Colonic mucosa (tissue), 4 donors: ENCODE data around the gene HID1. TPM values are rescaled to one million over a fixed set of nuclear protein-coding genes. Genes with fewer than 3 reads are reported as not detected.

ENCODE experiments used
- DNase-seq: peaks from one replicate; pipeline ENCODE4 v3.0.0-alpha.2; 2020
- H3K27ac ChIP-seq: fragments of 200-600 bp; one replicate; pipeline ENCODE4 v1.8.0; 2021
- H3K27me3 ChIP-seq: fragments of 200-600 bp; one replicate; pipeline ENCODE4 v1.8.0; 2021
- H3K36me3 ChIP-seq: fragments of 200-600 bp; one replicate; pipeline ENCODE4 v1.8.0; 2021
- H3K4me1 ChIP-seq: fragments of 200-600 bp; one replicate; pipeline ENCODE4 v1.8.0; 2021; ENCODE audit warnings: mild to moderate bottlenecking
- H3K4me3 ChIP-seq: fragments of 200-600 bp; one replicate; pipeline ENCODE4 v1.8.0; 2021
- H3K9ac ChIP-seq, 2 donors: one replicate each; pipeline ENCODE4 v1.7.0; 2013; ENCODE audit warnings: control low read depth in 2 of 2, low read depth in 2 of 2, low read length in 2 of 2
- H3K9me3 ChIP-seq: fragments of 200-600 bp; one replicate; pipeline ENCODE4 v1.8.0; 2021
- CTCF ChIP-seq: fragments of 200-600 bp; IDR thresholded peaks from one replicate; pipeline ENCODE4 v1.8.0; 2022; ENCODE audit warnings: antibody characterized with exemption, mild to moderate bottlenecking
- intact Hi-C: fragments of 100-400 bp; cut with DNase I; formaldehyde crosslinking; loops from one replicate; pipeline ENCODE4 v1.14.1; 2022
- total RNA-seq, 2 donors: library from RNA; stranded (reverse); fragmentation: NEBNext Ultra II Directional in 1 of 2; extraction: Animal tissue kit (Norgen Biotek cat#: 25700) in 1 of 2; gene quantifications; one replicate each; pipeline ENCODE4 v1.2.1, GENCODE V29; 2021
- donor health status: healthy.
- donor health status: DM: no; HTN: no; CAD: no.
- donor health status: DM: no; HTN: no; CAD: no.

Gene HID1
- total RNA-seq, 2 donors from 2014 or later: 47.8 to 54.8 TPM

GRCh38 chr17:74921026-74921681 is 51.4 kb downstream of the HID1 start:
- TF ChIP-seq CTCF: no peak
- Histone ChIP-seq H3K27ac (no peak overlapping the region), H3K4me3 (no peak overlapping the region), H3K27me3 (peaks cover 63% of the 10 kb centered on the region), H3K9ac (no peak overlapping the region), H3K9me3 (no peaks in the 10 kb centered on the region), H3K4me1 (peaks cover 12% of the 10 kb centered on the region), H3K36me3 (no peaks in the 10 kb centered on the region)
- intact Hi-C loops: no loop called here
- no peak for DNase-seq

GRCh38 chr17:74920642-74921025 is 51.9 kb downstream of the HID1 start:
- Histone ChIP-seq H3K4me1 (peaks cover 12% of the 10 kb centered on the region), H3K9ac (no peak overlapping the region), H3K4me3 (no peak overlapping the region), H3K9me3 (no peaks in the 10 kb centered on the region), H3K27me3 (peaks cover 58% of the 10 kb centered on the region), H3K27ac (no peak overlapping the region), H3K36me3 (no peaks in the 10 kb centered on the region)
- intact Hi-C loops: no loop called here
- DNase-seq: no peak
- no peak for TF ChIP-seq CTCF

GRCh38 chr17:74920306-74920620 is 52.3 kb downstream of the HID1 start:
- no peak for DNase-seq
- Histone ChIP-seq H3K4me3 (no peak overlapping the region), H3K27ac (no peak overlapping the region), H3K27me3 (peaks cover 57% of the 10 kb centered on the region), H3K9ac (no peak overlapping the region), H3K9me3 (no peaks in the 10 kb centered on the region), H3K36me3 (no peaks in the 10 kb centered on the region), H3K4me1 (peaks cover 12% of the 10 kb centered on the region)
- intact Hi-C loops: no loop called here
- TF ChIP-seq CTCF: no peak

- Histone ChIP-seq H3K4me3 (no peak overlapping the region), H3K36me3 (no peaks in the 10 kb centered on the region), H3K27ac (no peak overlapping the region), H3K27me3 (peaks cover 53% of the 10 kb centered on the region), H3K9me3 (no peaks in the 10 kb centered on the region), H3K4me1 (peaks cover 12% of the 10 kb centered on the region), H3K9ac (no peak overlapping the region)
- TF ChIP-seq CTCF: no peak
- intact Hi-C loops: no loop called here
- no peak for DNase-seq
Observed at GRCh38 chr17:74919440-74920305, 52.9 kb downstream of the HID1 start.

GRCh38 chr17:74918906-74919305 is 53.7 kb downstream of the HID1 start:
- intact Hi-C loops: no loop called here

More at GRCh38 chr17:74918906-74919305, 53.7 kb downstream of the HID1 start:
- Histone ChIP-seq H3K4me1 (peaks cover 10% of the 10 kb centered on the region), H3K9me3 (no peaks in the 10 kb centered on the region), H3K36me3 (no peaks in the 10 kb centered on the region), H3K27ac (no peak overlapping the region), H3K4me3 (no peak overlapping the region), H3K27me3 (peaks cover 45% of the 10 kb centered on the region), H3K9ac (no peak overlapping the region)
- no peak for TF ChIP-seq CTCF
- no peak for DNase-seq
